Thoracic aorta (tissue), 2 donors: ENCODE measurements around the gene LZTR1. TPM values are rescaled to one million over a fixed set of nuclear protein-coding genes. Genes with fewer than 3 reads are reported as not detected.
A peak's percentile ranks its signal among the peaks of the same experiment; 100 is the strongest.

Experiments
- ATAC-seq: fragments of 150-250 bp; one replicate; pipeline ENCODE4 v1.8.0; 2017; ENCODE audit warnings: low read depth; ENCODE audit not compliant: insufficient number of reproducible peaks, low FRiP score
- DNase-seq: peaks from one replicate; pipeline ENCODE4 v3.0.0-alpha.2; 2020; ENCODE audit warnings: low spot score
- H3K27ac ChIP-seq, 2 donors: fragments of 200-600 bp; sonication (generic); 1 replicate in 1 of 2; 2 replicates in 1 of 2; pipeline ENCODE4 v1.5.1; 2016; ENCODE audit warnings: mild to moderate bottlenecking in 2 of 2, moderate library complexity in 2 of 2
- H3K27me3 ChIP-seq: fragments of 200-600 bp; sonication (generic); replicated peaks from 2 replicates; pipeline ENCODE4 v1.6.0; 2016; ENCODE audit warnings: mild to moderate bottlenecking; ENCODE audit not compliant: insufficient read depth
- H3K36me3 ChIP-seq: fragments of 200-600 bp; sonication (generic); one replicate; pipeline ENCODE4 v1.5.1; 2016
- H3K4me1 ChIP-seq, 2 donors: fragments of 200-600 bp; sonication (generic); 1 replicate in 1 of 2; 2 replicates in 1 of 2; pipeline versions ENCODE4 v1.5.1 to v1.6.0; 2016; ENCODE audit warnings: low read depth in 2 of 2, mild to moderate bottlenecking in 1 of 2; ENCODE audit not compliant: control insufficient read depth in 1 of 2
- H3K4me3 ChIP-seq: fragments of 200-600 bp; sonication (generic); 2 replicates; pipeline ENCODE4 v1.5.1; 2016; ENCODE audit warnings: mild to moderate bottlenecking
- H3K9me3 ChIP-seq: fragments of 200-600 bp; sonication (generic); 2 replicates; pipeline ENCODE4 v1.5.1; 2016
- CTCF ChIP-seq: fragments of 200-600 bp; sonication (generic); IDR thresholded peaks from one replicate; pipeline ENCODE4 v1.5.1; 2019; ENCODE audit warnings: antibody characterized with exemption
- total RNA-seq, 2 donors: library from RNA; depleted of rRNA; stranded (reverse); fragments of >200 nt; gene quantifications; one replicate each; pipeline versions ENCODE4 v1.1.0 to v1.2.3, GENCODE V29; 2016

The LZTR1 gene
- total RNA-seq, 2 donors from 2014 or later: 96.2 to 105 TPM

- no peak for TF ChIP-seq CTCF
Observed at GRCh38 chr22:20982563-20982882, 426 bp downstream of the LZTR1 start.

GRCh38 chr22:20983081-20983771, 1.1 kb downstream of the LZTR1 start:
- Histone ChIP-seq H3K27me3 (no peaks in the 10 kb centered on the region), H3K4me3 (peak overlapping the region; percentile 85), H3K27ac (no peak overlapping the region), H3K9me3 (peaks cover 7% of the 10 kb centered on the region), H3K4me1 (peaks cover 12 to 33% of the 10 kb centered on the region in 2 donors), H3K36me3 (peaks cover 8% of the 10 kb centered on the region)
- no peak for ATAC-seq
- no peak for DNase-seq
- no peak for TF ChIP-seq CTCF

More at GRCh38 chr22:20982563-20982882, 426 bp downstream of the LZTR1 start:
- Histone ChIP-seq H3K27me3 (no peaks in the 10 kb centered on the region), H3K4me1 (peaks cover 12 to 33% of the 10 kb centered on the region in 2 donors), H3K9me3 (peaks cover 7% of the 10 kb centered on the region), H3K36me3 (peaks cover 3% of the 10 kb centered on the region), H3K4me3 (peak overlapping the region; percentile 85), H3K27ac (peak overlapping the region; percentile 20 to 77)
- DNase-seq: no peak
- peak; percentile 8 for ATAC-seq

- Histone ChIP-seq H3K27ac (no peak overlapping the region), H3K36me3 (peaks cover 10% of the 10 kb centered on the region), H3K4me1 (peaks cover 12 to 22% of the 10 kb centered on the region in 2 donors), H3K4me3 (no peak overlapping the region), H3K9me3 (no peaks in the 10 kb centered on the region), H3K27me3 (no peaks in the 10 kb centered on the region)
- ATAC-seq (no peak), DNase-seq (no peak)
- TF ChIP-seq CTCF: no peak
Observed at GRCh38 chr22:20985720-20986119, 3.6 kb downstream of the LZTR1 start.

- TF ChIP-seq CTCF: no peak
- no peaks in the 10 kb centered on the region for H3K9me3 ChIP-seq
- no peak for ATAC-seq
Observed at GRCh38 chr22:20986365-20986764, 4.3 kb downstream of the LZTR1 start.

GRCh38 chr22:20987375-20987774, 5.3 kb downstream of the LZTR1 start:
- peaks cover 6 to 13% of the 10 kb centered on the region in 2 donors for H3K4me1 ChIP-seq
- no peak overlapping the region for H3K27ac ChIP-seq
- no peak overlapping the region for H3K4me3 ChIP-seq
- no peaks in the 10 kb centered on the region for H3K9me3 ChIP-seq
- ATAC-seq (no peak), DNase-seq (no peak)
- H3K27me3 ChIP-seq: no peaks in the 10 kb centered on the region
- no peak for TF ChIP-seq CTCF
- peaks cover 19% of the 10 kb centered on the region for H3K36me3 ChIP-seq

More at GRCh38 chr22:20986365-20986764, 4.3 kb downstream of the LZTR1 start:
- Histone ChIP-seq H3K4me3 (no peak overlapping the region), H3K4me1 (peaks cover 8 to 16% of the 10 kb centered on the region in 2 donors), H3K36me3 (peaks cover 10% of the 10 kb centered on the region), H3K27me3 (no peaks in the 10 kb centered on the region), H3K27ac (no peak overlapping the region)
- no peak for DNase-seq
